GM19438 (cell line): ENCODE measurements around the gene COL4A1.
"Not testable (repeated sequence)": the region's sequence is repeated elsewhere in the genome, so short reads cannot be mapped to it uniquely, and the experiment has no call there.

Experiments used
- ATAC-seq: cut with Tn5 transposase; IDR thresholded peaks from one replicate; pipeline ENCODE4 v1.9.1; 2021; ENCODE audit warnings: low read depth; ENCODE audit not compliant: unreplicated experiment

Gene COL4A1

GRCh38 chr13:110326263-110326904 is 19.4 kb upstream of the COL4A1 start:
- no peak for ATAC-seq

GRCh38 chr13:110324026-110324749 is 17.2 kb upstream of the COL4A1 start:
- ATAC-seq: no peak

GRCh38 chr13:110323172-110323891 is 16.4 kb upstream of the COL4A1 start:
- no peak for ATAC-seq

DNA sequence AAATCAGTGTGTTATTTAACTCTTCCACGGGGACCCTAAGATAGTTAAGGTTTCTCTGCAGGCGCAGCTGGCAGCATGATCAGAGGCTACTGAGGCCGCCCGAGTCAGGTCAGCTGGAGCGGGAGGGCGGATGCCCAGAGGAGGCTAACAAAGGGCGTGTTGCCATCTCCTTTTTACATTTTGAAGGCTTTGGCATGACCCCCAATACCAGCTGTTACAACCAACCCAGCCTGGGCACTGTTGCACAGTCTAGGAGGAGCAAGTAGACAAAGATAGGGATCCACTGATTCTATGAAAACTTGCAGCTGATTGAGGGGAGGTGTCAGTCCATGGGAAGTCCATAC is 15.8 kb upstream of the COL4A1 start:
- no peak for ATAC-seq

- ATAC-seq: no peak
Measured at GRCh38 chr13:110322126-110322827, 15.3 kb upstream of the COL4A1 start.

GRCh38 chr13:110321573-110321972 is 14.6 kb upstream of the COL4A1 start:
- ATAC-seq: not testable (repeated sequence)

DNA sequence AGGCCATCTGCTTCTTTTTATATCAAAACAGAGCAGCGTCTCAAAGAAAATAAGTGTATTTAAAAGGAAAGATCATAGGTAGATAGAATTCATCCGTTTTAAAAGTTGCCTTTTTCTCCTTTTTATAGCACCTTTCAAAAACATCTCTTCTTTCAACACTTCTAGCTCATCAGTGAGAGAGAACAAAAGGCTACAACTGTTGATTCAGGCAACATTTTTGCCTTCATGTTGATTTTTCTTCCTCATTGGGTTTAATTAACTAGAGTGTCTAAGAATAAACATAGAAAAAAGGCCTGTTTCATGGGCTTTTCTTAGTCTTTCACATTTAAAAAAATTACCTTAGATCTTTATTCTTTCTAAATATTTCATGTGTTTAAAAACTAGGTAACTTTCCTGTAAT is 13.7 kb upstream of the COL4A1 start:
- ATAC-seq: no peak

GRCh38 chr13:110319774-110320509 is 13.0 kb upstream of the COL4A1 start:
- no peak for ATAC-seq

GRCh38 chr13:110319397-110319773 is 12.4 kb upstream of the COL4A1 start:
- ATAC-seq: no peak

- ATAC-seq: no peak
Measured at GRCh38 chr13:110318920-110319319, 12.0 kb upstream of the COL4A1 start.

DNA sequence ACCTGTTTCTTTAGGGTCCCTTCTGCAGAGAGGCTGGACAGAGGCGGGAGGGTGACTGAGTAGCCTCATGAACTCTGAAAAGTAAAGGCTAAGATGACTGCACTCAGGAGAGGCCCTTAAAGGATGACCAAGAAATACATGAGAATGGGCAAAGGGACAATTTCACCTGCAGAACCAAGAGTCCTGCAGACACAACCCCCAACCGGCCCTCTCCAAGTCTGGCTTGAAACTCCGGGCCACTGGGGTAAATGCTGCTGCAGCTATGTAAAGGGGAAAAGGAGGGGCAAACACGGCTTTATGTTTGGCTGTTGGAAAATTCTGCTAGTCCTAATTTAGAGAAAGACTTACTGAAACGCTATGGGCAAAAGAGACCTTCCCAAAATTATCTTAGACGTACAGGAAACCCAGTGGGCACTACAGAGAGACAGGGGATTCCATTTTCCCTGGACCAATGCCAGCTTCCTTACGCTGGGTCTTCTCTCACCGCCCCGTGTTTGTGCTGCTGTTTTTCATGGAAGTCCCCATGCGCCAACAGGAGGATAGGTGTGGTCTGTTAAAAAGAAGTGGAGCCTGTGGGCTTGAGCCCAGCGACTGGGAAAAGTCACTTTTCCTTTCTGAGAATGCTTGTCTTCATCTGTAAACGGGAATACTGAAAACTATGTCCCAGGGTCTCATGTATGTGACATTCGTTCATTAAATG is 10.7 kb upstream of the COL4A1 start:
- no peak for ATAC-seq

- no peak for ATAC-seq
Measured at GRCh38 chr13:110317093-110317492, 10.1 kb upstream of the COL4A1 start.

DNA sequence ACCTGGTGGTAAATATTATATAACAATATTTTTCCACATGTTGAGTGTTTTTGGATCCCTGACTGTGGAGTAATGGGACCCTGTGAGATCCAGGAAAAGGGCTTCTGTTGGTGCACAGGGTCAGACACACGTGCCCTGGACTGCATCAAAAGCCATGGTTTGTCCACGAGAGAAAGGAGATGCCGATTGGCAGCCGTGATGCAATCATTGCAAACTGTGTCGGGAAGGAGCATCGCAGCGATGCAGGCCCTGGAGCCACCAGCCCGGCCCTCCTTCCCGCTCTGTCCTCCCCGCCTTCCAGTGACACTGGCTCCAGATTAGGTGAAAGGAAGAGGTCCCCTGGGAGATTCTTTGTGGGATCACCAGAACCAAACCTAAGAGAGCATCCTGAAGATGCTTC is 9.2 kb upstream of the COL4A1 start:
- ATAC-seq: no peak

DNA sequence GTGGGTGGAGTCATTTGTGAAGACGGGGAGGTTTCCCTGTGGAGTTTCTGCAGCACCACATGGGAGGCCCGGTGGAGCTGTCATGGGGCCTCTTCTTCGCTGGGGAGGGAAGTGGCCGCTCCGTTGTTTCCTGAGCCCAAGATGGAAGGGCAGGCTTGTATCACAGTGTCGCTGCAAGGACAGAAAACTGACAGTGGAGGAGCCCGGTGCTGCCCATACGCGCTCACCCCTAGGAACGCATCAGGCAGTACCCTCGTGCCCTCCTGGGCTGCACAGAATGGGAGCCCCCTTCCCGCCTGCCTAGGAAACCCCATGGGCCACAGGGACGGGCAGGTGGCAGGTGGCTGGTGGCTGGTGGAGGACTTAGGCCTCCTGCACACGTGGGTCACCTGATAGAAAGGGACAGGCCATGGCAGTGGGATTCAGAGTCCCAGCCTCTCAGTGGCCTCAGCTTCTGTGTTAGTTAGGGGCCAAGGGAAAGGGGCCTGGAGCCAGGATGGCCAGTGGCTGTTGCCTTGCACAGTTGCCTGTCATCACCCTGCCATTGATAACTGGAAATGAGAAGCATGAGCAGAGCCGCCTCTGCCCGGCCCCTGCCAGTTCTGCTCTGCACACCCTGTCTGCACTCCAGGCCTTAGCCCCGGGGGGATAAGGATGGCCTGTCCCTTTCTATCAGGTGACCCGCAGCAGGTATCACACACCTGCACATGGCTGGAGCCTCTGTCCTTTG is 7.7 kb upstream of the COL4A1 start:
- no peak for ATAC-seq

- ATAC-seq: not testable (repeated sequence)
Measured at GRCh38 chr13:110313733-110314132, 6.8 kb upstream of the COL4A1 start.

GRCh38 chr13:110313261-110313660 is 6.3 kb upstream of the COL4A1 start:
- not testable (repeated sequence) for ATAC-seq

DNA sequence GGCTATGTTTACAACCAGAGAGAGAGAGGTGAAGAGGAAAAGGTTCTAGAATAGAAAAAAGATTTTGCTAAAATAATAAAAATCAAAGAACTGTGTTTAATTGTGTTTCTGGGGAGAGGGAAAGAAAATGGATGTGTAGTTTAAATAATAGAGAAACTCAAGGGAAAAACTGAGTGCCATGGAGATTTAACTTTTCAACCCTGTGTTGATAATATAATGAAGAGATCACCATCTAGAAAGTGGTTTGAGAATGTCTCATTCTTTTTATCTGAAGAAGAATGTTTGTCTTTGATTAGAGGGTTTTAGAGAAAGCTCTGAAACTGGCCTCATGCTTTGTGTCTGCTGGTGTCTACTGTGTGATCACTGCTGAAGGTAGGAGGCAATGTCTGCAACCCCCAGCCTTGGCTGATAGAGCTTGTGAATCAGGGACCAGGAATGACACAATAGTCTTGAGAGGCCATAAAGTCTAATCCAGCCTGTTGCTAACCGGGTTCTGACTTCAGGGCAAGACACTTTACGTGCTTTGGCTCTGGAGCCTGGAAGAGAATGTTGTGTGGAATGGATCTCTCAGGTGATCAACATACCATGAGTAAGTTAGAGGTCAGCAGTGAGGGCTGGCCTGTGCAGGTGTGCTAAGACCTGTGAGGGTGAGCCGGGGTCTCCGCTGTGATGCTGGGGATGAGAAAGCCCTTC is 5.5 kb upstream of the COL4A1 start:
- no peak for ATAC-seq

DNA sequence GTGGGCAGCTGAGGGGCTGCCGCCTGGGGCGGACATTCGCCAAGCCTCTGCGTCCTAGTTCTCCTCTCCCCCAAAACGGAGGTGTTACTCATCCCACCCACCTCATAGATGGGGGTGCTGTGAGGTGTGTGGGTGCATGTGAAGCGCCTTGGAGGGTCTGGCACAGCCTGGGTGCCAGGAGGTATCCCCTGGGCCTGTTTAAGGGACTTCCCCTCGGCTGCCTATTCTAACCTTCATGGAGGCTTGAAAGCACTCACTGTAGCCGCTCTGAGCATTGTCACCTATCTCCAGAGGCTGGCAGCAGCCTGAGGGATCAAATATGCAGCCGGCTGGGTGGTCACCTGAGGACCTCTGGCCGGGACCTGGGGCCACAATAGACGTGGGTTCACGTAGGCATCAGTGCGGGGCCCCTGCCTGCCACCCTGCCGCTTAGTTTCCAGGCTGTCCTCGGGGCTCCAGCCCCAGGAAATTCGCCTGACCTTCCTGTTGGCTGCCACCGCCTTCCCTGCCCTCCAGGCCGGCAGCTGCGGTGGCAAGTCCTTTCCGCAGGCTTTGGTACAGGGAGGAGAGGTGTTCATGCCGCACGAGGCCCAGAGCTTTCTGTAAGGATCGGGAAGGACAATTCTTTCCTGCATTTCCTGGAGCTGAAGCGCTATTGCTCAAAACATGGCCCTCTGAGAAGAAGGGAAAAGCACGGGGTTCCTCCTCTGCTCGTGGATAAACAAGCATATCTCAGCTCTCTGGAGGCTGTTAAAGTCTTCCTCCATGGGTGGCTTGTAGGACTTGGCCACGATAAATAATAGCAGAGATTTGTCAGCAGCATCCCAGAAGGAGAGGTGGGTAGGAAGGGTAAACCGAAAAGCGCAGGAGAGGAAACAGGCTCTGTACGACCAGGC is 4.7 kb upstream of the COL4A1 start:
- no peak for ATAC-seq
